ENCODE measurements around the gene KIF2C.

KIF2C gene

DNA sequence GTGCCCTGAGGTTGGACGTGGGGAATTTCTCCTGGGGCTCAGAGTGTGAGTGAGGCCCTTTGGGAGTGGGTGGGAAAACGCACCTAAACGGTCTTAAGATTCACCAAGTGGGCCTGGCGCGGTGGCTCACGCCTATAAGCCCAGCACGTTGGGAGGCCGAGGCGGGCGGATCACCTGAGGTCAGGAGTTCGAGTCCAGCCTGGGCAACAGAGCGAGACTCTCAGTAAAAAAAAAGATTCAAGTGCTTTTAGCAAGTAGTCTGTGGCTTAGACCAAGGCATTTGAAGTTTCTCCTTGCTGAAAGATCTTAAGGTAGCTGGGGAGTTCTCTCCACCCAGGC lies 37.1 kb downstream of the KIF2C start:
- H3K27ac ChIP-seq (ENCODE audit: low read depth, low read length) = peak overlapping the region; percentile 95
- peaks cover 47% of the 10 kb centered on the region for H3K36me3 ChIP-seq (ENCODE audit: control insufficient read depth, insufficient read depth, low read length)
- H3K4me1 ChIP-seq (ENCODE audit: control insufficient read depth, insufficient read depth, low read length) = no peaks in the 10 kb centered on the region

DNA sequence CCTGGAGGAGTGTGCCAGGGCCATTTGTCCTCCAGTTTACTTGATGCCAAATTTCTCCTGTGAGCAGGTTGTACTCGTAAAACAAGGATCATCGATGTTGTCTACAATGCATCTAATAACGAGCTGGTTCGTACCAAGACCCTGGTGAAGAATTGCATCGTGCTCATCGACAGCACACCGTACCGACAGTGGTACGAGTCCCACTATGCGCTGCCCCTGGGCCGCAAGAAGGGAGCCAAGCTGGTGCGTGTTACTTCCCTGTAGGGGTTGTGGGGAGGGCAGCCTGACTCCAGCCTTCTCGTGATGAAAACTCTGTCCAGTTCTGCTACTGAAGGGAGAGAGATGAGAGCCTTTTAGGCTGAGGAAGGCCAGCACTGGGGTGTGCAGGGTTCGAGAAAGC lies 37.9 kb downstream of the KIF2C start:
- H3K9me3 ChIP-seq (ENCODE audit: control insufficient read depth, insufficient read depth, low read length) = no peaks in the 10 kb centered on the region
- no peaks in the 10 kb centered on the region for H3K4me1 ChIP-seq (ENCODE audit: control insufficient read depth, insufficient read depth, low read length)
- peak overlapping the region; percentile 18; the same call in 1 of the 2 replicates for H3K9ac ChIP-seq (ENCODE audit: low read depth, low read length)
- peak overlapping the region; percentile 97 for H3K4me3 ChIP-seq (ENCODE audit: low read depth, low read length)
- no peaks in the 10 kb centered on the region for H3K27me3 ChIP-seq (ENCODE audit: control insufficient read depth, insufficient read depth, low read length)
- H3K36me3 ChIP-seq (ENCODE audit: control insufficient read depth, insufficient read depth, low read length) = peaks cover 47% of the 10 kb centered on the region
- H3K27ac ChIP-seq (ENCODE audit: low read depth, low read length) = peak overlapping the region; percentile 95

More for the DNA sequence above, 37.1 kb downstream of the KIF2C start:
- no peaks in the 10 kb centered on the region for H3K9me3 ChIP-seq (ENCODE audit: control insufficient read depth, insufficient read depth, low read length)
- H3K27me3 ChIP-seq (ENCODE audit: control insufficient read depth, insufficient read depth, low read length) = no peaks in the 10 kb centered on the region
- peak overlapping the region; percentile 97 for H3K4me3 ChIP-seq (ENCODE audit: low read depth, low read length)
- H3K9ac ChIP-seq (ENCODE audit: low read depth, low read length) = peak overlapping the region; percentile 99

DNA sequence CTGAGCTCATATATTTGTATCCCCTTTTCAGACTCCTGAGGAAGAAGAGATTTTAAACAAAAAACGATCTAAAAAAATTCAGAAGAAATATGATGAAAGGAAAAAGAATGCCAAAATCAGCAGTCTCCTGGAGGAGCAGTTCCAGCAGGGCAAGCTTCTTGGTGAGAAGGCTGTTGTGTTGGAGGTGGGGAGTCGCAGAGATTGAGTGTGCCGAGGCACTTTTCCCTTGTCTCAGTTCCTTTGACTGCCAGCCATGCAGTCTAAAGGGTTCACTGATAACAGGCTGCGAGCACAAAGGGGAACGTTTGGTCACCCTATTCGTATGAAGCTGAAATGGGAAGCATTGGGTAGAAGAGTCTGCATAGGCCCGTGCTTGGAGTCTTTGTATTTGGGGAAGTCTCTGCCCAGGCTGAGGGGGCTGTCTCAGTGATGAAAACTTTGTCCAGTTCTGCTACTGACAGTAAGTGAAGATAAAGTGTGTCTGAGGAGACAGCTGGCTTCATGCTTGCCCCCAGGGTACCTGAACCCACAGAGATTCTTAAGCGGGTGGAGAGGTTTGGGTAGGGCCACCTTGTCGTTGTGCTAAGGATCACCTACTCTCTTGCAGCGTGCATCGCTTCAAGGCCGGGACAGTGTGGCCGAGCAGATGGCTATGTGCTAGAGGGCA lies 38.5 kb downstream of the KIF2C start:
- Histone ChIP-seq H3K27ac (ENCODE audit: low read depth, low read length) (peak overlapping the region; percentile 95), H3K4me3 (ENCODE audit: low read depth, low read length) (peak overlapping the region; percentile 97; the same call in 1 of the 2 replicates), H3K4me1 (ENCODE audit: control insufficient read depth, insufficient read depth, low read length) (no peaks in the 10 kb centered on the region)

DNA sequence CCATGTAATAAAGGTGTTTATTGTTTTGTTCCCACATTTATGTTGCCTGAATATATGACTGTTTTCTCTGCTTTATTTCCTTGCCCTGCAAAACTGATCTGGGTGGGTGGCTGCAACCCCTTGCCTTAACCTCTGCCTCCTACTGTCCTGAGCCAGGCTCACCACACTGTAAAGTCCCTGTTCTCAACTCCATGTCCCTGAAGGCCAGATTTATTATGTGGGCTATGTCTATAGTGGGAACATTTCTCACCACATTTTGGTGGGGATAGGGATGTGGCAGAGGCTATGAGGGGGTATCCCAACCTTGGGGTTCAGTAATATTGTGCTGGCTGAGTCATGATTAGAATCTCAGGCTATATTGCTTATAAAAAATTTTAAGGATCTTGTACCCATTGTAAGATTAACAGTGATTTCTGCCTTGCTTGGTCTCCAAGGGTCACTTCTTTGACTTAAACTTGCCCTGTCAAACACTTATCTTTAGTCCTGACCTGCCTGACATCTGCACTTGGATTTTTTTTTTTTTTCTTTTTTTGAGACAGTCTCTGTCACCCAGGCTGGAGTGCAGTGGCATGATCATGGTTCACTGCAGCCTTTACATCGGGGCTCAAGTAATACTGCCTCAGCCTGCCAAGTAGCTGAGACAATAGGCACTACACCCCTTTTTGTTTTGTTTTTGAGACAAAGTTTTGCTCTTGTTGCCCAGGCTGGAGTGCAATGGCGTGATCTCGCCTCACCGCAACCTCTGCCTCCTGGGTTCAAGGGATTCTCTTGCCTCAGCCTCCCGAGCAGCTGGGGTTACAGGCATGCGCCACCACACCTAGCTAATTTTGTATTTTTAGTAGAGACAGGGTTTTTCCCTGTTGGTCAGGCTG lies 39.3 kb downstream of the KIF2C start:
- Histone ChIP-seq H3K9me3 (ENCODE audit: control insufficient read depth, insufficient read depth, low read length) (no peaks in the 10 kb centered on the region), H3K27ac (ENCODE audit: low read depth, low read length) (no peak overlapping the region), H3K27me3 (ENCODE audit: control insufficient read depth, insufficient read depth, low read length) (no peaks in the 10 kb centered on the region; the same call in 1 of the 2 replicates), H3K4me3 (ENCODE audit: low read depth, low read length) (no peak overlapping the region), H3K36me3 (ENCODE audit: control insufficient read depth, insufficient read depth, low read length) (peaks cover 47% of the 10 kb centered on the region), H3K9ac (ENCODE audit: low read depth, low read length) (no peak overlapping the region), H3K4me1 (ENCODE audit: control insufficient read depth, insufficient read depth, low read length) (peaks cover 5% of the 10 kb centered on the region; the same call in 1 of the 2 replicates)

More for the DNA sequence above, 38.5 kb downstream of the KIF2C start:
- no peaks in the 10 kb centered on the region for H3K9me3 ChIP-seq (ENCODE audit: control insufficient read depth, insufficient read depth, low read length)
- H3K36me3 ChIP-seq (ENCODE audit: control insufficient read depth, insufficient read depth, low read length) = peaks cover 47% of the 10 kb centered on the region
- no peak overlapping the region for H3K9ac ChIP-seq (ENCODE audit: low read depth, low read length)
- H3K27me3 ChIP-seq (ENCODE audit: control insufficient read depth, insufficient read depth, low read length) = no peaks in the 10 kb centered on the region

DNA sequence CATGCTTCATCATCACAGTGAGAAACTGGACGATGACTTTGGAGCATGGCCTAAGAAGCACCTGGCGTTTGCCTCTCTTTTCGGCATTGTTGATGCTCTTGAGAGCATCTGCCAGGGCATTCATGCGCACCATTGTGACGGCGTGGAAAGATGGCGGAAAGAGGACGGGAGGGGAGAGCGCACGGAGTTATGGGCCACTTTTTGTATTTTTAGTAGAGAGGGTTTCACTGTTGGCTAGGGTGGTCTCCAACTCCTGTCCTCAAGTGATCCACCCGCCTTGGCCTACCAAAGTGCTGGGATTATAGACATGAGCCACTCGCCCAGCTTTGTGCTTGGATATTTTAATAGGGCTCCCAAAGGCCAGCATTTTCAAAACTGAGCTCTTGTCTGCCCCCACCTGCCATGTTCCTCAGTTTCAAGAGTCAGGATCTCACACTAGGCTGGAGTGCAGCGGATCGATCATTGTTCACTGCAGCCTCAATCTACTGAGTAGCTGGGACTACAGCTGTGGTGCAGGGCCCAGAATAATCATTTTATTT lies 41.0 kb downstream of the KIF2C start:
- H3K4me1 ChIP-seq (ENCODE audit: control insufficient read depth, insufficient read depth, low read length) = peaks cover 12% of the 10 kb centered on the region
- no peaks in the 10 kb centered on the region for H3K9me3 ChIP-seq (ENCODE audit: control insufficient read depth, insufficient read depth, low read length)
- no peak overlapping the region for H3K4me3 ChIP-seq (ENCODE audit: low read depth, low read length)
- H3K27ac ChIP-seq (ENCODE audit: low read depth, low read length) = no peak overlapping the region
- peaks cover 47% of the 10 kb centered on the region for H3K36me3 ChIP-seq (ENCODE audit: control insufficient read depth, insufficient read depth, low read length)
- peaks cover 6% of the 10 kb centered on the region for H3K27me3 ChIP-seq (ENCODE audit: control insufficient read depth, insufficient read depth, low read length)
- H3K9ac ChIP-seq (ENCODE audit: low read depth, low read length) = no peak overlapping the region

- Histone ChIP-seq H3K4me3 (ENCODE audit: low read depth, low read length) (peak overlapping the region; percentile 50), H3K36me3 (ENCODE audit: control insufficient read depth, insufficient read depth, low read length) (peaks cover 18% of the 10 kb centered on the region), H3K9ac (ENCODE audit: low read depth, low read length) (no peak overlapping the region), H3K9me3 (ENCODE audit: control insufficient read depth, insufficient read depth, low read length) (no peaks in the 10 kb centered on the region), H3K4me1 (ENCODE audit: control insufficient read depth, insufficient read depth, low read length) (peaks cover 22% of the 10 kb centered on the region), H3K27me3 (ENCODE audit: control insufficient read depth, insufficient read depth, low read length) (peaks cover 9% of the 10 kb centered on the region), H3K27ac (ENCODE audit: low read depth, low read length) (no peak overlapping the region)
Measured at GRCh38 chr1:44783697-44784093, 44.1 kb downstream of the KIF2C start.

- Histone ChIP-seq H3K9ac (ENCODE audit: low read depth, low read length) (peak overlapping the region; percentile 19; the same call in 1 of the 2 replicates), H3K4me1 (ENCODE audit: control insufficient read depth, insufficient read depth, low read length) (peaks cover 22% of the 10 kb centered on the region), H3K9me3 (ENCODE audit: control insufficient read depth, insufficient read depth, low read length) (no peaks in the 10 kb centered on the region), H3K27me3 (ENCODE audit: control insufficient read depth, insufficient read depth, low read length) (peaks cover 9% of the 10 kb centered on the region), H3K4me3 (ENCODE audit: low read depth, low read length) (peak overlapping the region; percentile 50), H3K27ac (ENCODE audit: low read depth, low read length) (no peak overlapping the region), H3K36me3 (ENCODE audit: control insufficient read depth, insufficient read depth, low read length) (peaks cover 12% of the 10 kb centered on the region)
Measured at GRCh38 chr1:44784094-44785028, 44.7 kb downstream of the KIF2C start.

GRCh38 chr1:44785029-44785380 lies 45.4 kb downstream of the KIF2C start:
- Histone ChIP-seq H3K9ac (ENCODE audit: low read depth, low read length) (no peak overlapping the region), H3K4me3 (ENCODE audit: low read depth, low read length) (no peak overlapping the region; the same call in 1 of the 2 replicates), H3K9me3 (ENCODE audit: control insufficient read depth, insufficient read depth, low read length) (no peaks in the 10 kb centered on the region), H3K36me3 (ENCODE audit: control insufficient read depth, insufficient read depth, low read length) (peaks cover 7% of the 10 kb centered on the region; the same call in 1 of the 2 replicates), H3K27ac (ENCODE audit: low read depth, low read length) (no peak overlapping the region), H3K4me1 (ENCODE audit: control insufficient read depth, insufficient read depth, low read length) (peaks cover 26% of the 10 kb centered on the region), H3K27me3 (ENCODE audit: control insufficient read depth, insufficient read depth, low read length) (peaks cover 9% of the 10 kb centered on the region)

GRCh38 chr1:44785501-44786137 lies 46.0 kb downstream of the KIF2C start:
- Histone ChIP-seq H3K27ac (ENCODE audit: low read depth, low read length) (no peak overlapping the region), H3K4me3 (ENCODE audit: low read depth, low read length) (peak overlapping the region; percentile 63; the same call in 1 of the 2 replicates), H3K9ac (ENCODE audit: low read depth, low read length) (no peak overlapping the region)

More at GRCh38 chr1:44785501-44786137, 46.0 kb downstream of the KIF2C start:
- 0 out of 2 replicates have a peak, but pooled peaks cover 6% of the 10 kb centered on the region for H3K36me3 ChIP-seq (ENCODE audit: control insufficient read depth, insufficient read depth, low read length)
- peaks cover 9% of the 10 kb centered on the region for H3K27me3 ChIP-seq (ENCODE audit: control insufficient read depth, insufficient read depth, low read length)
- peaks cover 27% of the 10 kb centered on the region for H3K4me1 ChIP-seq (ENCODE audit: control insufficient read depth, insufficient read depth, low read length)
- H3K9me3 ChIP-seq (ENCODE audit: control insufficient read depth, insufficient read depth, low read length) = no peaks in the 10 kb centered on the region
